Colon (tissue), 2 donors: ENCODE results near the gene CD22.
"Not testable (repeated sequence)": the region's sequence is repeated elsewhere in the genome, so short reads cannot be mapped to it uniquely, and the experiment has no call there.

Experiments used
- FAIRE-seq: peaks from 2 replicates; lab custom pipeline; 2012; peaks lifted over from hg19 to GRCh38; lab: Jason Lieb, UNC
- donor health status: control.
- donor health status: control.

Gene CD22

GRCh38 chr19:35342430-35342829, 13.4 kb downstream of the CD22 start:
- no peak for FAIRE-seq

- no peak for FAIRE-seq
These were observed 15.6 kb downstream of the CD22 start for GRCh38 chr19:35344511-35345031.

GRCh38 chr19:35345671-35346111, 16.7 kb downstream of the CD22 start:
- FAIRE-seq: no peak

GRCh38 chr19:35346193-35347052, 17.4 kb downstream of the CD22 start:
- FAIRE-seq: no peak

DNA sequence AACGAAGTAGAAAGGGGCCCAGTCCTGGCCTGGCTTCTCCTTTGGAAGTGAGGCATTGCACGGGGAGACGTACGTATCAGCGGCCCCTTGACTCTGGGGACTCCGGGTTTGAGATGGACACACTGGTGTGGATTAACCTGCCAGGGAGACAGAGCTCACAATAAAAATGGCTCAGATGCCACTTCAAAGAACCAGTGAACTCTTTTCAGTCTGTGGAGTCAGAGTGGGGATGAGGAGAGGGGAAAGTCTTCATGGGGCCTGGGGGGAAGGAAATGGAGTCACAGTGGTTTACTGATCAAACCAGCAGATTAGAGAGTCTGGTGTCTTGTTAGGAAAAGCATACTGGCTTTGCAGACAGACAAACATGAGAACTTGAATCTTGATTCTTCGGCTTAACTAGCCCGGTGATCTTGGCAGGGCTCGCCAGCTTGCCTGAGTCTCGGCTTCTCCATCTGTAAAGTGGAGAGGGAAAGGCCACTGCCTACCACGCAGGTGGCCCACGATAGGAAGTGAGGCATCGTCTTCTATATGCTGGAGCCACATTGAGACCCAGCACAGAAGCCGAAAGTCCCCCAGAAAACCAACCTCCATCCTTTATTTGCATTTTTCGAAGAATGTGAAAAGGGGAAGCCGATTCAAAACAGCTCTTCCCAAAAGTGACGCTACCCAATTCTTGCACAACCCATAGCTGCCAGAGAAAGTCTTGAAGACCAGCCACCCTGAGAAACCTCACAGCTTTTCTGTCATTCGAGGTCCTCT, 18.4 kb downstream of the CD22 start, which contains the start of gene FFAR1:
TSS of gene FFAR1 (plus strand) at position 732 of the 759 bp plus-strand sequence. CDS start 3,650 bp downstream, outside the sequence.
- FAIRE-seq: no peak

GRCh38 chr19:35347930-35348298, 18.9 kb downstream of the CD22 start:
- no peak for FAIRE-seq

GRCh38 chr19:35348911-35349611, 20.1 kb downstream of the CD22 start:
- FAIRE-seq: no peak

DNA sequence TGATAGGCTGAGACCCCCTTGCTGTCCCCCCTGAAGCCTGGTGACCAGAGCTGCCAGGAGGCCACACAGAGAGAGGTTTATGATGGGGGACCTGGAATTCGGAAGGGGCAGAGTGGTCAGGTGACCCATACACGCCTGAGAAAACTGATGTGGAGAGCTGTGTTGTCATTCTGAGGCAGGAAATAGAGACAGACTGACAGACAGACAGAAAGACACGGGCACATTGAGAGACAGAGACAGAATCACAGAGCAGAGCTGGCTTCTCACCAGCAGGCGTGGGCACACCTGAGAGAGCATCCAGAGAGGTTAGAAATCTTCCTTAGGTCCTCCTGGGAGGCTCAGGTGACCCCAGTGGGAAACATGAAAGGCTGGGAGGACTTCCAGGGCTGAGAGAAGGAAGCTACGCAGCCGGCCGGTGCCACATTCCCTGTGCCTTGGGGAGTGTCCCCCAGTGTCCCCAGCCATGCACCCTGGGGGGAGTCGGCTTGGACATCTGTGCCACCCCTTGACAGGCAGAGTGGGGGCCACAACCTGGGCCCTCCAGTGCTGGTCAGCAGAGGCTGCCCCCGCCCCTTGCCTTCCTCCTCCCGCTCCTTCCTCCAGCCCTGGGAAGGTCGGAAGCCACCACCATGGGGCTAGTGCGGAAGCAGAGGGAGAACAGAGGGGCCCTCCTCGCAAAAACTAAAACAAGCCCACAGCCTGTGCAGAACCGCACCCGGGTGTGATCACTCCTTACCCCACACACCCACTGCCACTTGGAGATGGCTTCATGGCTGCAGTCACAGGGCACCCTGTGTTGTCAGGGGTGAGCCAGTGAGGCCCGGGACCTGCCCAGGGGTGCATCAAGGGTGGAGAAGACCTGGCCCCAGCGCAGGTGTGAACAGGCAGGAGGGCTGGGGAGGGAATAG, 20.9 kb downstream of the CD22 start:
- FAIRE-seq: no peak

DNA sequence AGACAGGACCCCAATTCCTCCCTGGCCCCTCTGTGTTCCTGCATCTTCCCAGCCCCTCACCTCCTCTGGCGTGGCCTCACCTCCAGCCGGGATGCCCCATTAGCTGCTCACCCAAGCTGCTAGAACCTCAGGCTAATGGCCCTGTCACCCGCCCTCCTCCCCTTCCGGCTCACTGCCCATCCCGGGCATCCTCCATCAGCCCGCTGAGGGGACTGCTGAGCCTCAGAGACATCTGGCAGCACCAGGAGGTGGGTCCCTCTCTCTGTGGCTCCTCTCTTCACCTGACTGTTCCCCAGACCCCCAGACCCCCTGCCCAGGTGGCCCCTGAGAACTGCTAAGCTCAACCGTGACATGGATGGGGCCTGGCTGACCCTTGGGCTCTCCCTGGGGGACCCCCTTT, 21.6 kb downstream of the CD22 start:
- FAIRE-seq: no peak

DNA sequence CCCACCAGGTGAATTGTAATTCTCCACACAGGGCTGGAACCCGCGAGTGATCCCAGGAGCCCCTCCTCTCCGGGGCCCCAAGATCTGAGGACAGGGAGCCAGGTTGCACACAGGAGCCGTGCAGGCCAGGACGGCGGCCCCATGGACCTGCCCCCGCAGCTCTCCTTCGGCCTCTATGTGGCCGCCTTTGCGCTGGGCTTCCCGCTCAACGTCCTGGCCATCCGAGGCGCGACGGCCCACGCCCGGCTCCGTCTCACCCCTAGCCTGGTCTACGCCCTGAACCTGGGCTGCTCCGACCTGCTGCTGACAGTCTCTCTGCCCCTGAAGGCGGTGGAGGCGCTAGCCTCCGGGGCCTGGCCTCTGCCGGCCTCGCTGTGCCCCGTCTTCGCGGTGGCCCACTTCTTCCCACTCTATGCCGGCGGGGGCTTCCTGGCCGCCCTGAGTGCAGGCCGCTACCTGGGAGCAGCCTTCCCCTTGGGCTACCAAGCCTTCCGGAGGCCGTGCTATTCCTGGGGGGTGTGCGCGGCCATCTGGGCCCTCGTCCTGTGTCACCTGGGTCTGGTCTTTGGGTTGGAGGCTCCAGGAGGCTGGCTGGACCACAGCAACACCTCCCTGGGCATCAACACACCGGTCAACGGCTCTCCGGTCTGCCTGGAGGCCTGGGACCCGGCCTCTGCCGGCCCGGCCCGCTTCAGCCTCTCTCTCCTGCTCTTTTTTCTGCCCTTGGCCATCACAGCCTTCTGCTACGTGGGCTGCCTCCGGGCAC, 22.6 kb downstream of the CD22 start:
- FAIRE-seq: no peak

DNA sequence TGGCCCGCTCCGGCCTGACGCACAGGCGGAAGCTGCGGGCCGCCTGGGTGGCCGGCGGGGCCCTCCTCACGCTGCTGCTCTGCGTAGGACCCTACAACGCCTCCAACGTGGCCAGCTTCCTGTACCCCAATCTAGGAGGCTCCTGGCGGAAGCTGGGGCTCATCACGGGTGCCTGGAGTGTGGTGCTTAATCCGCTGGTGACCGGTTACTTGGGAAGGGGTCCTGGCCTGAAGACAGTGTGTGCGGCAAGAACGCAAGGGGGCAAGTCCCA, 23.1 kb downstream of the CD22 start:
- FAIRE-seq: no peak

DNA sequence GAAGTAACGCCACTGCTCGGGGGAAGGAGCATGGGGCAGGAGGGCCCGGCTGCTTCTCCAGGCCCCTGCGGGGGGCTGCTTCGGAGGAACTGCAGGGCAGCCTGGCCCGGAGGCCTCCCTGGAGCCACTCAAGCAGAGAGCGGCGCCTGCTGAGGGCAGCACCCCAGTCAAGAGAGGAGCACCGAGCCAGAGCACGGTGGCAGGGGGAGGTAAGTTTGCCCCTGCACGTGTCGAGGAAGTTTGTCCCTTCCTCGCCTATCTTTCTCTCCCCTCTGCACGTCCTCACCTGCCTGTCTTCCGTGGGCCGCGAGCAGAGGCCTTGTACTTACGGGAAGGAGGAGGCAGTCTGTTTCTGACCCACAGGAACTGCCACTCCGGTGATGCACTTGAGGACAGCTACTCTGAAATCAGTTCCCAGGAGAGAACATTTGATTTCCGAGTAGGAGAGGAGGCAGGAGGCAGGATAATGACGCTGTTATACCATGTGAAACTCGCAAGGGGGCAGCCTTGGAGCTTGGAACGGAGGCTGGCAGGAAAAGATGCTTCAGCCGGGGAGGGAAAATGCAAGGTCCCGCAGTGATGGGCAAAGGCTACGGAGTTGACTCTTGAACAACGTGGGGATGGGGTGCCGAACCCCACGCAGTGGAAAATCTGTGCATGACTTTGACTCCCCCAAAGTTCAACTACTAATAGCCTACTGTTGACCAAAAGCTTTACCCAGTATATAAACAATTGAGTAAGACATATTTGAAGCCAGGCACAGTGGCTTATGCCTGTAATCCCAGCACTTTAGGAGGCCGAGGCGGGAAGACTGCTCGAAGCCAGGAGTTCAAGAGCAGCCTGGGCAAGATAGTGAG, 23.7 kb downstream of the CD22 start:
- FAIRE-seq: no peak

DNA sequence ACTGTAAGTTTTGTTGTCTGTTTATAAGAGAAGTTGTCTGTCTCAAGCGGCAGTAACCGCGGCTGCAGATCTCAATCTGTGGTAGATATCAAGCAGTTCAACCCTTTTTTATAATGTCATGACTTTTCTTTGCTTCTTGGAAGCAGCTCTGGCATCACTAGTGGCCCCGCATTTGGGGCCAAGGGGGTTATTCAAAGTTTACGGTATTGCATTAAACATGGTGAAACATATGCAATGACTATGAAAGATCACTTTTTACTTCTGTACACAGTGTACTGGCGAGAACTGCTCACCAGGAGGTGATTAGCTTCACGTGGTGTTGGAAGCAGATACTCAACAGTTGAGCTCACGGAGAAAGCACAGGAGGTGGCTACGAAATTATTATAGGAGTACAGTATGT, 24.6 kb downstream of the CD22 start:
- no peak for FAIRE-seq

DNA sequence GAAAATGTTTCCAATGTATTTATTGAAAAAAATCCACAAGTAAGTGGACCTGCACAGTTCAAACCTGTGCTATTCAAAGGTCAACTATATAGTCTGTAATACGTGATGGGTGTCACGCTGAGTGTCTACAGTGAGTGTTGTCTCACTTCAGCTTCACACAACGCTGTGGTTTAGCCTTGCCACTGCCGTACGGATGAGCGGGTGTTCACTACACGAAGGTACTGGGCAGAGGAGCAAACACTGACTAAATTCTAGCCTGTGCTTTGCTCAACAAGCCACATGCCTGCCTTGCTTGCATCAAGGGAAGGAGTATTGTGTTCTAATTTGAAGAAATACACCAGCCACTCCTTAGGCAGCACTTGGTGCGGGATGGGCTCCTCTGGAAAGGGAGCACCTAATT, 25.9 kb downstream of the CD22 start:
- FAIRE-seq: no peak

DNA sequence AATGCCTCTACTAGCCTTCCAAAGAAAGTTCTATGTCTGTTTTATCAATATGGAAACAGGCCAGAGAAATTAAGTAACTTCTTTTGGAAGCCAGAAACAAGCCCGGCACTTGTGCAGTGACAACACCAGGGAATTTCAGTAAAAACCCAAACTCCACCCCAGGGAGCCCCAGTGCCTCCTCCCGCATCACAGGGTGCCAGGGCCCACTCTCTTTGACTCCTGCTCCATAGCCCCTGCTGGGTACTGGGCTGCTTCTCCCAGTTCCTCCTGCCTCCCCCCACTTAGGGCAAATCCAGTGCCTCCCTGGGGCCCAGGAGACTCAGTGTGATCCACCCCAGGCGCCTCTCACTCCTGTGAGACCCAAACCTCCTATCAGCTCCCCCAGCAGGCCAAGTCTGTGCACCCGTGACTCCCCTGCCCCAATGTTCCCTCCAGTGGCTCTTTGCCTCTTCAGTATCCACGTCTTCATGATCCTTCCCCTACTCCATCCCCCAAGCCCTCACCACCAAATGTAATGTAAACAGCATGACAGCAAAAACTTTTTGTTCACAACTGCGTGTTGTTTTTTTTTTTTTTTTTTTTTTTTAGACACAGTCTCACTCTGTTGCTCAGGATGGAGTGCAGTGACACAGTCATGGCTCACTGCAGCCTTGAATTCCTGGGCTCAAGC, 26.9 kb downstream of the CD22 start:
- FAIRE-seq: no peak

DNA sequence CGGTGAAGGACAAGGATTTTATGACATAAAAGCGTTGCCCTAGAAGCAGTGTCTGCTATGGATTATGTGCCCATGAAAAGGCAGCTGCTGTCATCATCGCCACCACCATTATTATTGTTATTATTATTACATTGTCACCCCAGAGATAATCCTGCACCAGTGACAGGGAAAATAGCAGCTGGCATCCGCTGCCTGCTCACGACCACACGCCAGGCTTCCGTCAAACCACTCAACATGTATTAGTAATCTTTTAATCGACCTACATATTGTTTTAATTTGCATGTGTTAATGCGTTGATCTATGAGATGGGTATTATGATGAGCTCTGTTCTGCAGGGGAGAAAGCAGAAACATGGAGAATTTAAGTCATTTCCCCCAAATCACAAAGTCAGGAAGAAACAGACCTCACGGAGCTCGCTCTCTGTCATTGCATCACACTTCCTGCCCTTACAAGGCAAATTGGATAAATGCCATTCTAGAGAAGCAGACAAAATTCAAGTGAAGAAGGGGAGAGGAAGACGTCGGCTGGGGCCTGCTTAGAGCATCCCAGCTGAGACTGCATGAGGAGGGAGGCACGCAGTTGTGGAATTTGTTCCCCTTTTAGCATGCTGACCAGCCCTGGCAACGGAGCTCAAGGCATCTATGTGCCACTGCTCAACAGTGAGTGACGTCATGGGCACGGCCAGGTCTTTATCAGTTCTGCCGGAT, 29.0 kb downstream of the CD22 start, which contains the start of gene FFAR3:
TSS of gene FFAR3 (plus strand) at position 594 of the 707 bp plus-strand sequence. CDS start 431 bp downstream, outside the sequence.
- no peak for FAIRE-seq

- not testable (repeated sequence) for FAIRE-seq
These were observed 29.8 kb downstream of the CD22 start for GRCh38 chr19:35358834-35359233.

DNA sequence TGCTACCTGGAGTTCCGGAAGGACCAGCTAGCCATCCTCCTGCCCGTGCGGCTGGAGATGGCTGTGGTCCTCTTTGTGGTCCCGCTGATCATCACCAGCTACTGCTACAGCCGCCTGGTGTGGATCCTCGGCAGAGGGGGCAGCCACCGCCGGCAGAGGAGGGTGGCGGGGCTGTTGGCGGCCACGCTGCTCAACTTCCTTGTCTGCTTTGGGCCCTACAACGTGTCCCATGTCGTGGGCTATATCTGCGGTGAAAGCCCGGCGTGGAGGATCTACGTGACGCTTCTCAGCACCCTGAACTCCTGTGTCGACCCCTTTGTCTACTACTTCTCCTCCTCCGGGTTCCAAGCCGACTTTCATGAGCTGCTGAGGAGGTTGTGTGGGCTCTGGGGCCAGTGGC, 30.4 kb downstream of the CD22 start:
- FAIRE-seq: not testable (repeated sequence)
